Epithelial cell of esophagus (primary cell): Measurements from ENCODE around the gene AATF.

Source experiments
- DNase-seq: peaks from one replicate; pipeline ENCODE4 v3.0.0; 2010; ENCODE audit warnings: low read depth
- H3K4me3 ChIP-seq: 2 replicates; pipeline ENCODE4 v1.5.1; 2011; ENCODE audit warnings: mild to moderate bottlenecking, low read length, control low read depth
- CTCF ChIP-seq: IDR thresholded peaks from 2 replicates; pipeline ENCODE4 v1.5.1; 2011; ENCODE audit warnings: low read depth, mild to moderate bottlenecking, low read length, control low read depth, inconsistent platforms; ENCODE audit not compliant: insufficient read depth; ENCODE audit errors: missing control alignments

Gene AATF

DNA sequence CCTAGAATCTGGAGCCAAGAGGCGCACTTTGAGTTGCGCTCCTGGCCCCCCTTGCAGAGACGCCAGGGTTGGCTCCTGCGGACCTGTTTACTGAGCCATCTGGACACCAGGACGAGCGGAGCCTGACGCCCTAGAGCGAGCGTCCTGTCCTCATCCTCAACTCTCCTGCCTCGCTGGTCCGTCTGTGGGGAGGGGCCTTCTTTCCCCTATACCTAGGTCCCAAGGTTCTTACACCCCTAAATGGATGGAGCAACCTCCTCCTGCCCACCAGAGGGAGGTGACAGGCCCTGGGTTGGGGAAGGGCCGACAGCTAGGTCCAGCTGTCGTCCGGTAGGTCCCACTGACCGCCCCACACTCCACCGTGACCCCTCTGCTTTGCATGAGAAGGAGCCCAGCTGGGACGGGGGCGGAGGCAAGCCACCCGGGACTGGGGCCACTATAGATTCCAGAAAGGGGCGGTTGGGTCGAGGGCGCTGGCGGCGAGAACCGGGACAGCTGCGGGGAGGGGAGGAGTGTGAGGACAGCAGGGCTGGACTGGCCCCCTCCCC lies 14.5 kb upstream of the AATF start:
- TF ChIP-seq CTCF, result no peak
- DNase-seq, result no peak
- no peak overlapping the region for H3K4me3 ChIP-seq

- H3K4me3 ChIP-seq, result no peak overlapping the region
- no peak for TF ChIP-seq CTCF
- no peak for DNase-seq
Measured at GRCh38 chr17:36934692-36935630, 13.8 kb upstream of the AATF start.

GRCh38 chr17:36935671-36936454 lies 12.9 kb upstream of the AATF start:
- H3K4me3 ChIP-seq, result no peak overlapping the region
- TF ChIP-seq CTCF, result no peak
- DNase-seq, result no peak

GRCh38 chr17:36936455-36937000 lies 12.2 kb upstream of the AATF start:
- no peak for DNase-seq
- no peak overlapping the region for H3K4me3 ChIP-seq
- TF ChIP-seq CTCF, result no peak

DNA sequence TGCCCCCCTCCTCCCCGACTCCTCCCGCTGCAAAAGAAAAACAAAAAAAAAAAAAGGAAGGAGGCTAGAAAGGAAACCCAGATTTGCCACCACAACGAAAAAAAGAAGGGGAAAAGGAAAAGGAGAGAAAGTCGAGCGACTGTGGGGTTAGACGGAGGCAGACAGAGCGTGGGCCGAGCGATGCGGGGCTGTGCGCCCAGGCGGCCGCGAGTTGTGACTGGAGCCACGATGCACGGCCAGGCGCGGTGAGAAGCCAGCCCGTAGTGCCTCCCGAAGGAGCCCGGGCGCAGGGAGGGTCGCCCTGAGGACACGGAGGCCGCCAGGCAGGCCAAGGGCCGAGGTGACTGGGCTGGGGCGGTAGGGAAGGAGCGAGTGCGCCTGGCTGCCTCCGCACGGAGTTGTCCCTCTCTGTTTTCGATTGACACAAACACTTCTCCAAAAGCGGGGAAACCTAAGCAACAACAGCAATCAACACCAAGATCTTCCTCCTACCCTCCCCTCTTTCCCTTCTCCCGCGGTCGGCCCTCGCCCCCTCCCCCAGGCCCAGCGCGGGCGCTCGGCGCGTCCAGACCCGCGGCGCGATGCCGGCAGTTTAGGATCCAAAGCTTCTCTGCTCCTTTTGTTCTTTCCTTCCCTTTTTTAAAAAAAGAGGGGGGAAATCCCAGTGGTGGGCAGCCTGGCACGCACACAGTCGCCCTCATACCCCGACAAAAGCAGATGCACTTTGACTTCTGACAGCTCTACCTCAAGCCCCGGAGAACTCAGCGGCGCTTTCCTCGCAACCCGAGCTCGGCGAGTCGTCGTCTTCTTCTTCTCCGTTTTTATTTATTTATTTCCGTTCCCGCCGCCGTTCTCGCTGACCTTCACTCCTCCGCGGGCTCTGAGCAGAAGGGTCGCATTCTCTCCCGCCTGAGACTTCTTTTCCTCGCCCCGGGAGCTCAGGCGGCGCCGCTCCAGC lies 11.5 kb upstream of the AATF start, which contains the start of gene LHX1:
Gene LHX1, plus strand, starts transcription at position 475 of the 958 bp plus-strand sequence. CDS start 723 bp downstream, outside the sequence.
- H3K4me3 ChIP-seq, result no peak within 1 kb of the TSS
- no peak for DNase-seq
- no peak for TF ChIP-seq CTCF
